ENCODE measurements around the gene WDR88. TPM values are rescaled to one million over a fixed set of nuclear protein-coding genes. Genes with fewer than 3 reads are reported as not detected.
"Not testable (repeated sequence)": the region's sequence is repeated elsewhere in the genome, so short reads cannot be mapped to it uniquely, and the experiment has no call there.

Gene WDR88
- total RNA-seq, 6 experiments from 2014 or later = not detected

DNA sequence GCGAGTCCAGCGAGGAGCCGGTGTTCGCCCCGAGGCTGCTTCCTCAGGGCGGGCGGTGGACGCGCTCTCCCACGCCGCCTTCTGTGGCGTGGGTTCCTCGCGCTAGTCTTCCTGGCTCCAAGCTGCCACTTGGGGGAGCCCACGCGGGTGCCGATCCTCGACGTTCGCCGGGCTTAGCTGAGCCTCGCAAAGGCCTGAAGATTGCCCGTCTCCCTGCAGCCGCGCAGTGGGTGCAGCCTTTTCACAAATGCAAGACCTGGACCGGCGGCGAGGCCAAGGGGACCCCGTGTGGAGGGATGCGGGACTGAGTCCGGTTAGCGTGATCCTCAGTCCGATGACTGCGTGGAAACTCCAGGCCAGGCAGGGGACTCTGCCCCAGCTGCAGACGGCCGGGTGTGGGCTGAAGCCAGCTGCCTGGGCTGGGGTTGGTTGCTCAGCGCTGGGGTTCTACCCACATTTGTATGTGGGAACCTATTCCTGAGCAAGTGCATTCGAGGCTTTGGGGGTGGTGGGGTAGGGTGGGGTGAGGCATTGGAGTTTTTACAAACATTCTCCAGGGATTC, 45.6 kb downstream of the WDR88 start:
- Mint-ChIP-seq H3K36me3 (ENCODE audit: low read depth) (no peaks in the 10 kb centered on the region), H3K4me3 (peak overlapping the region; percentile 98), H3K4me1 (ENCODE audit: low read depth) (peaks cover 28% of the 10 kb centered on the region), H3K9me3 (no peaks in the 10 kb centered on the region), H3K27ac (peak overlapping the region; percentile 82), H3K27me3 (ENCODE audit: insufficient read depth) (peaks cover 6% of the 10 kb centered on the region)
- no peak for DNase-seq
- TF ChIP-seq, protein P1, sequence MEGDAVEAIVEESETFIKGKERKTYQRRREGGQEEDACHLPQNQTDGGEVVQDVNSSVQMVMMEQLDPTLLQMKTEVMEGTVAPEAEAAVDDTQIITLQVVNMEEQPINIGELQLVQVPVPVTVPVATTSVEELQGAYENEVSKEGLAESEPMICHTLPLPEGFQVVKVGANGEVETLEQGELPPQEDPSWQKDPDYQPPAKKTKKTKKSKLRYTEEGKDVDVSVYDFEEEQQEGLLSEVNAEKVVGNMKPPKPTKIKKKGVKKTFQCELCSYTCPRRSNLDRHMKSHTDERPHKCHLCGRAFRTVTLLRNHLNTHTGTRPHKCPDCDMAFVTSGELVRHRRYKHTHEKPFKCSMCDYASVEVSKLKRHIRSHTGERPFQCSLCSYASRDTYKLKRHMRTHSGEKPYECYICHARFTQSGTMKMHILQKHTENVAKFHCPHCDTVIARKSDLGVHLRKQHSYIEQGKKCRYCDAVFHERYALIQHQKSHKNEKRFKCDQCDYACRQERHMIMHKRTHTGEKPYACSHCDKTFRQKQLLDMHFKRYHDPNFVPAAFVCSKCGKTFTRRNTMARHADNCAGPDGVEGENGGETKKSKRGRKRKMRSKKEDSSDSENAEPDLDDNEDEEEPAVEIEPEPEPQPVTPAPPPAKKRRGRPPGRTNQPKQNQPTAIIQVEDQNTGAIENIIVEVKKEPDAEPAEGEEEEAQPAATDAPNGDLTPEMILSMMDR (IDR thresholded peaks at IDR 0.05) = peak; percentile 80

DNA sequence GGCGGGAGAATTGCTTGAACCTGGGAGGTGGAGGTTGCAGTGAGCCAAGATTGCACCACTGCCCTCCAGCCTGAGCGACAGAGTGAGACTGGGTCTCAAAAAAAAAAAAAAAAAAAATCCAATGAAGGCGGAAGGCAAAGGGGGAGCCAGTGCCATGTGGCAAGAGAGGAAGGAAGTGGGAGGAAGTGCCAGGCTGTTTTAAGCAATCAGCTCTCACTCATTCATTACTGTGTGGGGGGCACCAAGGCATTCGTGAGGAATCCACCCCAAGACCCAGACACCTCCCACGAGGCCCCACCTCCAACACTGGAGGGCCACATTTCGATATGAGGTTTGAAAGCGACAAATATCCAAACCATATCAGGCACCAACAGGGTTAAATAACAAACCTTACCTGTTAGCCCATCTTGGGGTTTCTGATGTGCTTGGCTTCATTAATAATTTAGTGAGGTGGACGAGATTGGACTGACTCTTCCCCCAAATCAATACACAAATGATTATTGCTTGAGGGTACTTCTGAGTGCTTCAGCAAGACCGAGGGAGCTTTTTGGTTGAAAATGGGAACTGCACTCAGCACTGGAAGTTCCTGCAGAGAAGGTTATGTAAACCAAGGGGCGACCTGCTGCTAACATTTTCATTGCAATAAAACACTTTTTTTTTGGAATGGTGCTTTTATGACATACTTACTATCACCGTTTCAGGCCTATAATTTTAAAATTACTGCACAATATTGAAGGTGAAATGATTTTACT, 54.7 kb downstream of the WDR88 start:
- Mint-ChIP-seq H3K27ac (no peak overlapping the region), H3K4me3 (no peak overlapping the region), H3K4me1 (ENCODE audit: low read depth) (peaks cover 5% of the 10 kb centered on the region; the same call in 1 of the 2 replicates), H3K9me3 (no peaks in the 10 kb centered on the region), H3K27me3 (ENCODE audit: insufficient read depth) (peaks cover 8% of the 10 kb centered on the region), H3K36me3 (ENCODE audit: low read depth) (no peaks in the 10 kb centered on the region)
- no peak for DNase-seq
- TF ChIP-seq, protein P1 (IDR thresholded peaks at IDR 0.05) = no peak

DNA sequence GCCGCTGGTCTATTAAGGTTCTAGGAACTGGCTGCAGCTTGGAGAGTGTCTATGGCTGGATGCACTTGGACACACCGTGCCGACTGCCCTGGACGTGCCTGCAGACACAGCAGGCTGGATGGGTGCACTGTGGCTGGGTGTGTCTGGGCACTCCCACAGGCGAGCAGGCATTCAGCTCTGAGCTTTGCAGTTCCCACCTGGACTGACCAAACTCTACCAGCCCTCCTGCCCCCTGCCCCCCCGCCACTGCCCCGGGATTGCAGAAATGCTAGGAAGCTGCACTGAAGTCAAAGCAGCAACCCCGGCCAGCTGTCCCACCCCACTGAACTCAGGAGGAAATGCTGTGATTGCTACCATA, 55.2 kb downstream of the WDR88 start:
- Mint-ChIP-seq H3K4me1 (ENCODE audit: low read depth) (peaks cover 5% of the 10 kb centered on the region; the same call in 1 of the 2 replicates), H3K27ac (no peak overlapping the region), H3K9me3 (no peaks in the 10 kb centered on the region), H3K27me3 (ENCODE audit: insufficient read depth) (peaks cover 9% of the 10 kb centered on the region), H3K4me3 (no peak overlapping the region), H3K36me3 (ENCODE audit: low read depth) (no peaks in the 10 kb centered on the region)
- DNase-seq = no peak
- TF ChIP-seq, protein P1 (IDR thresholded peaks at IDR 0.05) = no peak

DNA sequence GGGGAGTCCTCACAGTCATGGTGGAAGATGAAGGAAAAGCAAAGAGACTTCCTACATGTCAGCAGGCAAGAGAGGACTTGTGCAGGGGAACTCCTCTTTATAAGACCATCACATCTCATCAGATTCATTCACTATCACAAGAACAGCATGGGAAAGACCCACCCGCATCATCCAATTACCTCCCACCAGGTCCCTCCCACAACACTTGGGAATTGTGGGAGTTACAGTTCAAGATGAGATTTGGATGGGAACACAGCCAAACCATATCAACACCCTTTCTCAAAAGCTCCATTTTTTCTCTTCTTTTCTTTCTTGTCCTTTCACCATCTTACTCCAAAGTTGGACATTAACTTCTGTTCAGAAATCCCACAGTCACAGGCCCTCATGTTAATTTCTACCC, 57.5 kb downstream of the WDR88 start:
- no peak for DNase-seq
- no peak overlapping the region for H3K27ac Mint-ChIP-seq

DNA sequence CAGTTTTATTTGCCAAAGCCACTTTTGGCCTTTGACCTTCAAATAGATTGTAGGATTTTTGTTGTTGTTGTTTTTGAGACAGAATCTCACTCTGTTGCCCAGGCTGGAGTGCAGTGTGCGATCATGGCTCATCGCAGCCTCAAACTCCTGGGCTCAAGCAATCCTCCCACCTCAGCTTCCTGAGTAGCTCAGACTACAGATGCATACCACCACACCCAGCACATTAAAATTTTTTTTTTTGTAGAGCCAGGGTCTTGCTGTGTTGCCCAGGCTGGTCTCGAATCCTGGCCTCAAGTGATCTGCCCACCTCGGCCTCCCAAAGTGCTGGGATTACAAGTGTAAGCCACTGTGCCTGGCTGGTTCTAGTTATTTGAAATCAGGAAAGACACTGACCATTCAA, 59.2 kb downstream of the WDR88 start:
- H3K36me3 Mint-ChIP-seq (ENCODE audit: low read depth); H3K4me1 Mint-ChIP-seq (ENCODE audit: low read depth); H3K27ac Mint-ChIP-seq; H3K4me3 Mint-ChIP-seq; H3K9me3 Mint-ChIP-seq; DNase-seq: not testable (repeated sequence)
- H3K27me3 Mint-ChIP-seq (ENCODE audit: insufficient read depth) = peaks cover 17% of the 10 kb centered on the region

More for the DNA sequence above, 57.5 kb downstream of the WDR88 start:
- H3K4me3 Mint-ChIP-seq = no peak overlapping the region
- no peaks in the 10 kb centered on the region for H3K4me1 Mint-ChIP-seq (ENCODE audit: low read depth)
- no peaks in the 10 kb centered on the region for H3K36me3 Mint-ChIP-seq (ENCODE audit: low read depth)
- TF ChIP-seq, protein P1 (IDR thresholded peaks at IDR 0.05) = no peak
- no peaks in the 10 kb centered on the region for H3K9me3 Mint-ChIP-seq
- peaks cover 17% of the 10 kb centered on the region for H3K27me3 Mint-ChIP-seq (ENCODE audit: insufficient read depth)

DNA sequence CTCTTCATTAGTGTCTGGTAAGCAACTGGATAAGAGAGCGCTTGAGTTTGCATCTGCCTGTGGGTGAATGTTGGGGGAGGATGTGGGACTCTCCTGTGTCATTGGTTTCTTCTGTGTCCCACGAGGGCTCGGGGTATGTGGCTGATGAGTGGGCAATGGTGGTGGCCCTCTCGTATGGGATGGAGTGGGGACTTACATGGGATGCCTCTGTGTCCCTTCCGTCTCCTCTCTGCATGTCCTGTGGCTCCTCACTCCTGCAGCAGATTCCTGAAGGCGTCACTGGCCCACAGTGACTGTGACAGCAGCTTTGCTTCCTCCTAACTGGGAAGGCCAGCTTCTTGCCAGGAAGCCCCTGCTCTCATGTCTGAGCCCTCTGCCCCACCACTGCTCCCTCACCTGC, 59.6 kb downstream of the WDR88 start:
- Mint-ChIP-seq H3K27me3 (ENCODE audit: insufficient read depth) (peaks cover 17% of the 10 kb centered on the region), H3K27ac (no peak overlapping the region), H3K4me3 (no peak overlapping the region), H3K36me3 (ENCODE audit: low read depth) (no peaks in the 10 kb centered on the region), H3K4me1 (ENCODE audit: low read depth) (no peaks in the 10 kb centered on the region), H3K9me3 (no peaks in the 10 kb centered on the region)
- TF ChIP-seq, protein P1 (IDR thresholded peaks at IDR 0.05) = no peak
- DNase-seq = no peak

All from HFFc6 (cell line).